HepG2 (cell line): Measurements from ENCODE around the gene SLCO2B1.

Experiments
- CBX5 ChIP-seq: sonication (generic); formaldehyde crosslinking; IDR thresholded peaks from 2 replicates; pipeline ENCODE4 v1.4.0; 2020; ENCODE audit warnings: missing genetic modification reagents, borderline replicate concordance
- EEA1 ChIP-seq: sonication (generic); formaldehyde crosslinking; IDR thresholded peaks from 2 replicates; pipeline ENCODE4 v1.5.1; 2020; ENCODE audit warnings: mild to moderate bottlenecking, missing genetic modification reagents, borderline replicate concordance
- KAT2B ChIP-seq: fragments of 150-350 bp; IDR thresholded peaks from 2 replicates; pipeline ENCODE4 v1.6.1; 2014; ENCODE audit warnings: low read depth, low read length, borderline replicate concordance
- KDM6A ChIP-seq: IDR thresholded peaks from 2 replicates; pipeline ENCODE4 v1.6.1; 2016; ENCODE audit warnings: low read depth
- NR2C2 ChIP-seq: sonication (generic); formaldehyde crosslinking; IDR thresholded peaks from 2 replicates; pipeline ENCODE4 v1.4.0; 2020; ENCODE audit warnings: missing genetic modification reagents, mild to moderate bottlenecking, moderate library complexity, borderline replicate concordance
- NR2F2 ChIP-seq: IDR thresholded peaks from 2 replicates; pipeline ENCODE4 v1.6.1; 2012; ENCODE audit warnings: low read depth, inconsistent platforms, borderline replicate concordance
- PHF20 ChIP-seq: sonication (generic); formaldehyde crosslinking; IDR thresholded peaks from 2 replicates; pipeline ENCODE4 v1.5.0; 2020; ENCODE audit warnings: mild to moderate bottlenecking, missing genetic modification reagents
- POLR2AphosphoS2 ChIP-seq: IDR thresholded peaks from 2 replicates; pipeline ENCODE4 v1.6.1; 2011; ENCODE audit warnings: low read depth, low read length, improper control_type of control experiment
- ZNF251 ChIP-seq: sonication (generic); formaldehyde crosslinking; IDR thresholded peaks from 2 replicates; pipeline ENCODE4 v1.9.0; 2021; ENCODE audit warnings: mild to moderate bottlenecking, missing genetic modification reagents
- ZNF552 ChIP-seq: sonication (generic); formaldehyde crosslinking; IDR thresholded peaks from 2 replicates; pipeline ENCODE4 v1.9.0; 2022; ENCODE audit warnings: missing genetic modification reagents, mild to moderate bottlenecking, borderline replicate concordance
- ZNF670 ChIP-seq: sonication (generic); formaldehyde crosslinking; IDR thresholded peaks from 2 replicates; pipeline ENCODE4 v1.8.0; 2022; ENCODE audit warnings: mild to moderate bottlenecking, missing genetic modification reagents, borderline replicate concordance
- TF ChIP-seq, protein P1 (sequence below): sonication (generic); formaldehyde crosslinking; IDR thresholded peaks from 2 replicates; pipeline ENCODE4 v1.4.0; 2020; ENCODE audit warnings: missing genetic modification reagents
- TF ChIP-seq, protein P2 (sequence below): sonication (generic); formaldehyde crosslinking; IDR thresholded peaks from 2 replicates; pipeline ENCODE4 v1.5.0; 2020; ENCODE audit warnings: mild to moderate bottlenecking, missing genetic modification reagents, moderate library complexity
- TF ChIP-seq, protein P3 (sequence below): sonication (generic); formaldehyde crosslinking; IDR thresholded peaks from 2 replicates; pipeline ENCODE4 v1.8.1; 2023; ENCODE audit warnings: mild to moderate bottlenecking, moderate library complexity, missing genetic modification reagents

DNA sequence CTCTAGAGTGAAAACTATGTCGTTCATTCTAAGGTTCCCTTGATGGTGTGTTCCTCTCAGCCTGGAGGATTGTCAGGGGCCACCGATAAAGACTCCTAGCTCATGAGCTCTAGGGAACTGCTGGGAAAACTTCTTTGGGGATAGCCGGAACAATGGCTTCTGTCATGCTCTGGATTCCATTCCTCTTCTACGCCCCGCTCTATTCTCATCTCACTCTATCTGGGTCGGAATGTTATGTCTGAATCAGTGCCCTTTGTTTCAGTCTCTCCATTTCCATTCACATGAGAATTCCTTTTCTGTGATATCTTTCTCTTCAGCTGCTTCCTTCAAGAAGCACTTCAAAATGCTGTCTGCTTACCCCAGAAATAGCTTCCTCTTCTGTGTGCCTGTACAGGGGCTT is 16.9 kb upstream of the SLCO2B1 start:
- TF ChIP-seq, protein P1, sequence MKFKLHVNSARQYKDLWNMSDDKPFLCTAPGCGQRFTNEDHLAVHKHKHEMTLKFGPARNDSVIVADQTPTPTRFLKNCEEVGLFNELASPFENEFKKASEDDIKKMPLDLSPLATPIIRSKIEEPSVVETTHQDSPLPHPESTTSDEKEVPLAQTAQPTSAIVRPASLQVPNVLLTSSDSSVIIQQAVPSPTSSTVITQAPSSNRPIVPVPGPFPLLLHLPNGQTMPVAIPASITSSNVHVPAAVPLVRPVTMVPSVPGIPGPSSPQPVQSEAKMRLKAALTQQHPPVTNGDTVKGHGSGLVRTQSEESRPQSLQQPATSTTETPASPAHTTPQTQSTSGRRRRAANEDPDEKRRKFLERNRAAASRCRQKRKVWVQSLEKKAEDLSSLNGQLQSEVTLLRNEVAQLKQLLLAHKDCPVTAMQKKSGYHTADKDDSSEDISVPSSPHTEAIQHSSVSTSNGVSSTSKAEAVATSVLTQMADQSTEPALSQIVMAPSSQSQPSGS = no peak
- TF ChIP-seq ZNF670 (CRISPR knock-in tag) (no peak), EEA1 (CRISPR knock-in tag) (no peak), KDM6A (no peak), POLR2AphosphoS2 (no peak), PHF20 (CRISPR knock-in tag) (no peak), KAT2B (no peak), ZNF251 (CRISPR knock-in tag) (no peak), CBX5 (CRISPR knock-in tag) (no peak), ZNF552 (no peak), NR2F2 (no peak), NR2C2 (CRISPR knock-in tag) (no peak)
- TF ChIP-seq, protein P2, sequence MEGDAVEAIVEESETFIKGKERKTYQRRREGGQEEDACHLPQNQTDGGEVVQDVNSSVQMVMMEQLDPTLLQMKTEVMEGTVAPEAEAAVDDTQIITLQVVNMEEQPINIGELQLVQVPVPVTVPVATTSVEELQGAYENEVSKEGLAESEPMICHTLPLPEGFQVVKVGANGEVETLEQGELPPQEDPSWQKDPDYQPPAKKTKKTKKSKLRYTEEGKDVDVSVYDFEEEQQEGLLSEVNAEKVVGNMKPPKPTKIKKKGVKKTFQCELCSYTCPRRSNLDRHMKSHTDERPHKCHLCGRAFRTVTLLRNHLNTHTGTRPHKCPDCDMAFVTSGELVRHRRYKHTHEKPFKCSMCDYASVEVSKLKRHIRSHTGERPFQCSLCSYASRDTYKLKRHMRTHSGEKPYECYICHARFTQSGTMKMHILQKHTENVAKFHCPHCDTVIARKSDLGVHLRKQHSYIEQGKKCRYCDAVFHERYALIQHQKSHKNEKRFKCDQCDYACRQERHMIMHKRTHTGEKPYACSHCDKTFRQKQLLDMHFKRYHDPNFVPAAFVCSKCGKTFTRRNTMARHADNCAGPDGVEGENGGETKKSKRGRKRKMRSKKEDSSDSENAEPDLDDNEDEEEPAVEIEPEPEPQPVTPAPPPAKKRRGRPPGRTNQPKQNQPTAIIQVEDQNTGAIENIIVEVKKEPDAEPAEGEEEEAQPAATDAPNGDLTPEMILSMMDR = no peak
- TF ChIP-seq, protein P3, sequence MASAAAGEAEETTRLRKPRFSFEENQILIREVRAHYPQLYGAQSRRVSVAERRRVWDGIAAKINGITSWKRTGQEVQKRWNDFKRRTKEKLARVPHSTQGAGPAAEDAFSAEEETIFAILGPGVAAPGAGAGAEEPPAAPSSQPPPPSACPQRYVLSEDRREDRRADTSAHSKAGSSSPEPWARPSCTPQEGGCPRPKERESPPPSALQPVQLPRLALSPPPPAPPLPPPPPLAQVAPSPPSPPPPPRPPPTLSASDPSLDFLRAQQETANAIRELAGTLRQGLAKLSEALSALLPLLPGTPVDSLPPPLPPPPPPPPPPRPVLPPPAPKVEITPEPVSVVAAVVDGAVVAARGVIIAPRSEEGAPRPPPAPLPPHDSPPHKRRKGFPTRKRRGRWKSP (CRISPR knock-in tag) = no peak
